Brain microvascular endothelial cell (primary cell): ENCODE data around the gene ELOB.

ENCODE experiments used
- DNase-seq: peaks from one replicate; pipeline ENCODE4 v3.0.0-alpha.2; 2020
- H3K27ac ChIP-seq: fragments of 250-450 bp; sonication (Bioruptor Pico); 2 replicates; pipeline ENCODE4 v1.5.1; 2020; ENCODE audit warnings: mild to moderate bottlenecking, moderate library complexity
- H3K27me3 ChIP-seq: fragments of 250-450 bp; sonication (Bioruptor Pico); replicated peaks from 2 replicates; pipeline ENCODE4 v1.5.1; 2020; ENCODE audit warnings: mild to moderate bottlenecking
- H3K36me3 ChIP-seq: fragments of 250-450 bp; sonication (Bioruptor Pico); replicated peaks from 2 replicates; pipeline ENCODE4 v1.5.1; 2020; ENCODE audit warnings: mild to moderate bottlenecking
- H3K4me3 ChIP-seq: 2 replicates; pipeline ENCODE4 v1.5.1; 2011; ENCODE audit warnings: low read depth, mild to moderate bottlenecking, control low read depth, low read length, moderate library complexity
- CTCF ChIP-seq: IDR thresholded peaks from 2 replicates; pipeline ENCODE4 v1.5.1; 2011; ENCODE audit warnings: low read depth, mild to moderate bottlenecking, moderate library complexity, low read length, control low read depth, inconsistent platforms; ENCODE audit errors: missing control alignments
- in situ Hi-C: cut with HindIII; loops from 2 replicates; pipeline ENCODE4 v1.10.0; 2017; ENCODE audit warnings: low sequenced_read_pairs, low pct_ligation_motif_present

Gene ELOB

GRCh38 chr16:2777903-2778629 lies 986 bp upstream of the ELOB start:
- peak overlapping the region; percentile 99 for H3K27ac ChIP-seq
- H3K27me3 ChIP-seq, result no peaks in the 10 kb centered on the region
- H3K36me3 ChIP-seq, result peaks cover 18% of the 10 kb centered on the region
- in situ Hi-C loops, result no loop called here
- peak overlapping the region; percentile 97 for H3K4me3 ChIP-seq
- DNase-seq, result no peak
- no peak for TF ChIP-seq CTCF

GRCh38 chr16:2776500-2777139 lies 460 bp downstream of the ELOB start:
- in situ Hi-C loops, result no loop called here
- Histone ChIP-seq H3K4me3 (peak overlapping the region; percentile 89), H3K27ac (peak overlapping the region; percentile 70), H3K27me3 (no peaks in the 10 kb centered on the region), H3K36me3 (peaks cover 28% of the 10 kb centered on the region)
- TF ChIP-seq CTCF, result no peak
- no peak for DNase-seq

- no peak overlapping the region for H3K27ac ChIP-seq
- H3K36me3 ChIP-seq, result peaks cover 34% of the 10 kb centered on the region
- TF ChIP-seq CTCF, result no peak
- in situ Hi-C loops, result no loop called here
- DNase-seq, result no peak
- H3K4me3 ChIP-seq, result peak overlapping the region; percentile 89
- H3K27me3 ChIP-seq, result no peaks in the 10 kb centered on the region
Measured at GRCh38 chr16:2775765-2776499, 1.1 kb downstream of the ELOB start.

GRCh38 chr16:2775131-2775716 lies 1.9 kb downstream of the ELOB start:
- no peak overlapping the region for H3K4me3 ChIP-seq
- H3K36me3 ChIP-seq, result peaks cover 39% of the 10 kb centered on the region
- H3K27me3 ChIP-seq, result no peaks in the 10 kb centered on the region
- no peak for TF ChIP-seq CTCF
- no peak overlapping the region for H3K27ac ChIP-seq
- in situ Hi-C loops, result no loop called here
- DNase-seq, result no peak

DNA sequence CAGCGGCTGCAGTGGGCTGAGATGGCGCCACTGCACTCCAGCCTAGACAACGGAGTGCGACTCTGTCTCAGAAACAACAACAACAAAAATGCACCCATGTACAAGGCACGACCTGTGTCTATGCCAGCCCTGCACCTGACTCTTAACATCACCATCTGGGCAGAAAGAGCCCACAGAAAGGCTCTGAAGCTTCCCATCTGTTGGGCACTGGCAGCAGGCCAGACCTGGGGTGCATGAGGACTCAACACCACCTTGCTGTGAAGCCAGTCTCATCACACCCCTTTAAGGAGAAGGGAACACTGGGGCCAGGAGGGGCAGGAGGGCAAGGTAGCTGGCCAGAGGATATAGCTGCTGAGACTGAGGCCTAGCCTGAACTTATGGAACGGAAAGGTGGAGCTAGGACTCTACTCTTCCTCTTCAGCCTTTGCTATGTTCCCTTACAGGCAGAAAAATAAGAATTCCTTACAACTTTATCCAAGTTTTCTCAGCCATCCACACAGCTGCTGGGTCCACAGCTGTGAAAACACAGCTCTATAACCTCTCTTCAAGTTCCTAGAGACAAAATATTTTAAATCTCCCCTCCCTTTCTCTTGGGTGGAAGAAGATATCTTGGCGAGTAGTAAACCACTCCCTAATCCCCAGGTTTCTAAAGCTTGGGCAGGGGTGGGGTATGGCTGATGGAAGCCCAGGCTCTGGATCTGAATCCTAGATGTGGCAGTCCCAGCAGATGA lies 2.8 kb downstream of the ELOB start:
- no peaks in the 10 kb centered on the region for H3K27me3 ChIP-seq
- no peak overlapping the region for H3K4me3 ChIP-seq
- no peak for DNase-seq
- no peak for TF ChIP-seq CTCF
- in situ Hi-C loops, result no loop called here
- H3K36me3 ChIP-seq, result peaks cover 48% of the 10 kb centered on the region
- H3K27ac ChIP-seq, result no peak overlapping the region
